Cardiac fibroblast (primary cell): Measurements from ENCODE around the gene GRAP2.

Experiments
- DNase-seq, 2 donors: peaks; one replicate each; pipeline versions ENCODE4 v3.0.0 to v3.0.0-alpha.2; 2010; ENCODE audit warnings: low read depth in 2 of 2
- H3K4me3 ChIP-seq, 2 donors: replicated peaks in 1 of 2; 1 replicate in 1 of 2; 2 replicates in 1 of 2; pipeline ENCODE4 v1.5.1; 2011; ENCODE audit warnings: low read depth in 2 of 2, low read length in 2 of 2, mild to moderate bottlenecking in 2 of 2, moderate library complexity in 1 of 2
- TF ChIP-seq, protein P1 (sequence below): IDR thresholded peaks from one replicate; pipeline ENCODE4 v1.5.1; 2011; ENCODE audit warnings: low read depth, mild to moderate bottlenecking, low read length, inconsistent platforms

GRAP2 gene

DNA sequence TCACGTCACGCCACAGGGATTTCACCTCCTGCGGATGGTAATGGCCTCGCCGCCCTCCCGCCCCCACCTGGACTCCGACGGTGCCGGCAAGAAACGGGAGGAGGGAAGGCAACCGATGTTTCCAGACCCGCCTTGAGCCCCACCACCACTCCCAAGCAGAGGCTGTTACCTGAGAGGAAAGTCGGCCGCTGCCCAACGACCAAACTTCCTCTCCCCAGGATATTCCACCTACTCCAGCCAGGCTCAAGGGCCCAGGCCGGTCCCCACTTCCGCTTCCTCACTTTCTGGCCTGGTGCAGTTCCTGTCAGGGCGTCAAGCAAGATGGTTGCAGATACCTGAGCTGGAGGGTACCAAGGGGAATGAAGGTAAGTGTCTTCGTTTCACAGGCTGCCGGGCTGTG is 7.4 kb upstream of the GRAP2 start, which contains the start of gene ENTHD1:
ENTHD1 (minus strand) TSS at position 235 of the 400 bp plus-strand sequence. CDS start 6,012 bp downstream, outside the sequence.
- no peak within 1 kb of the TSS for H3K4me3 ChIP-seq
- TF ChIP-seq, protein P1, sequence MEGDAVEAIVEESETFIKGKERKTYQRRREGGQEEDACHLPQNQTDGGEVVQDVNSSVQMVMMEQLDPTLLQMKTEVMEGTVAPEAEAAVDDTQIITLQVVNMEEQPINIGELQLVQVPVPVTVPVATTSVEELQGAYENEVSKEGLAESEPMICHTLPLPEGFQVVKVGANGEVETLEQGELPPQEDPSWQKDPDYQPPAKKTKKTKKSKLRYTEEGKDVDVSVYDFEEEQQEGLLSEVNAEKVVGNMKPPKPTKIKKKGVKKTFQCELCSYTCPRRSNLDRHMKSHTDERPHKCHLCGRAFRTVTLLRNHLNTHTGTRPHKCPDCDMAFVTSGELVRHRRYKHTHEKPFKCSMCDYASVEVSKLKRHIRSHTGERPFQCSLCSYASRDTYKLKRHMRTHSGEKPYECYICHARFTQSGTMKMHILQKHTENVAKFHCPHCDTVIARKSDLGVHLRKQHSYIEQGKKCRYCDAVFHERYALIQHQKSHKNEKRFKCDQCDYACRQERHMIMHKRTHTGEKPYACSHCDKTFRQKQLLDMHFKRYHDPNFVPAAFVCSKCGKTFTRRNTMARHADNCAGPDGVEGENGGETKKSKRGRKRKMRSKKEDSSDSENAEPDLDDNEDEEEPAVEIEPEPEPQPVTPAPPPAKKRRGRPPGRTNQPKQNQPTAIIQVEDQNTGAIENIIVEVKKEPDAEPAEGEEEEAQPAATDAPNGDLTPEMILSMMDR = no peak
- no peak for DNase-seq

DNA sequence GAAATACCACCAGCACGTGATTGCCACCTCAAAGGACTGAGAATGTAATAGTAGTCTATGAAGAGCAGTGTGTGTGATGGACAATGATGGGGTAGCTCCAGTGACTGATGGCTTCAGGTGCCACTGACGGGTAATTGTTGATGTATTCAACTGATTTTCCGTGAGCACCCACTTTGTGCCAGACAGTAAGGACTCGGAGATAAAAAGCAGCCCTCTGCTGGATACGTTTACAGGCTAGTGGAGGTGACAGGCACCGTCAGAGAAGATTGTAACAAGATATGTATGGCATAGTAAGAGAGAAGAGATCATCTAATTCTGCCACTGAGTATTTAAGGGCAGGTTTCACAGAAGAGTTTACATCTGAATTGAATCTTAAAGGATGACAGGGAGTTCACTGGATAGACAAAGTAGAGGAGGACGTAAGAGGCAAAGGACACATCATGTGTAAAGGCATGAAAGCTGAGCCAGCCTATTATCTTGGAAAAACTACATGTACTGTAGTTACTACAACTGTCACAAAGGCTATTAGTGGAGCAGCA is 6.3 kb upstream of the GRAP2 start:
- no peak for DNase-seq
- H3K4me3 ChIP-seq = no peak overlapping the region
- TF ChIP-seq, protein P1 = no peak

DNA sequence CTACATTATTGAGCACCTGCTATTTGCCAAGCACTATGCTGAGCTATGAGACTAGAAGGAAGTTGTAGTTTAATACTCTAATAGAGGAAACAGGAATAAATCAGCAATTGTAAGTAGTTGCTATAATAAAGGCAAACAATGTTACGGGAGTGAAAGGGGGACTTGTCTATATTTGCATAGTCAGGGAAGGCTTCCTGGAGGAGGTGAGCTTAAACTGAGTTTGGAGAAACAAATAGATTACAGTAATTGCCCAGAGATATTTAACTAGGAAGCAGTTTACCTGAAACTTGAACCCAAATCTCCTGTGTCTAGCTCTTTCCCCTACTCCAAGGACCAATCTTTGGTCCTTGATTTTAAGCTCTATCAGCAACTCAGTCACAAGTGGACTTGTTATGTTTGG is 5.2 kb upstream of the GRAP2 start:
- TF ChIP-seq, protein P1 = no peak
- no peak for DNase-seq
- no peak overlapping the region for H3K4me3 ChIP-seq

DNA sequence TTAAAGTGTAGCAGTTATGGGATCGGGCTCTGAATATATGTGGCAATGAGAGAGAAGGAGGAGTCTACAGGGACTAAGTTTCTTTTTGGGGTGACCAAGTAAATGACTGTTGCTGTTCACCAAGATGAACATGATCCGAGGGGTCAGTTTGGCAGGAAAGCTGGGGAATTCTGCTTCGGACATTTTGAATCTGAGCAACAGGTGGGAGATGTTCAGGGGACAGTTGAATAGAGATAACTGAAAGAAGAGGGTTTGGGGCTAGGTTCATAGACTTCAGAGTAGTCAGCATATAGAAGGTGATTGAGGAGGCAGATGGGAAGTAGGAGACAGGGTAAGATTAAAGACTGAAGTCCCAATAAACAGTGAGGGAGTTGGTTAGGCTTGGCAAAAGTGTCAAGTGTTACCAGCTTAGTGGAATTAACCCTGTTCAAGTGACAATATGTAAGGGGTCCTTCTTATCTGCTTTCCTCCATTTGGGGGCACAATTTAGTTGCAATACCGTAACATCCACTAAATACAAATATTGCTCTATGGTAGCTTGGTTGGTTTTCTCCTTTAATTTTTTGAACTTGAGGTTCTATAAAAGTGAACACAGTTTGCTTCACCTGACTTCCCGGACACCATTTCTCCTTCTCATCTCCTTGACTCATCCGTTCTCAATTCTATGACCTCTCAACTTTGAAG is 4.4 kb upstream of the GRAP2 start:
- DNase-seq = no peak
- H3K4me3 ChIP-seq = no peak overlapping the region
- TF ChIP-seq, protein P1 = no peak

DNA sequence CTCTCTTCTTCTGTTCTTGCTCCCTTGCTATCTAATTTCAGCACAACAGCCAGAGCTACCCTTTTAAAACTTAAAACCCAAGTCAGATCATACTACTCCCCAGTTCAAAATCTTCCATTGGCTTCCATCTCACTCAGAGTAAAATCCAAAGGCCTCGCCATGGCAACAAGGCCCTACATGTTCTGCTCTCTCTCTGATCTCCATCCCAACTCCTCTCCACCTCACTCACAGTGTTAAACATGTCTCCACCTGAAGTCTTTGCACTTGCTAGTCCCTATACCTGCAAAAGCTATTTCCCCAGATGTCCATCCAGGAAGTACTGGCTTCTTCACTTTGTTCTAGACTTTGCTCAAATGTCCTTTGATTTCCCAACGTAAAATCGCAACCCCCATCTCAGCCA is 3.0 kb upstream of the GRAP2 start:
- no peak overlapping the region for H3K4me3 ChIP-seq
- no peak for DNase-seq
- TF ChIP-seq, protein P1 = no peak

DNA sequence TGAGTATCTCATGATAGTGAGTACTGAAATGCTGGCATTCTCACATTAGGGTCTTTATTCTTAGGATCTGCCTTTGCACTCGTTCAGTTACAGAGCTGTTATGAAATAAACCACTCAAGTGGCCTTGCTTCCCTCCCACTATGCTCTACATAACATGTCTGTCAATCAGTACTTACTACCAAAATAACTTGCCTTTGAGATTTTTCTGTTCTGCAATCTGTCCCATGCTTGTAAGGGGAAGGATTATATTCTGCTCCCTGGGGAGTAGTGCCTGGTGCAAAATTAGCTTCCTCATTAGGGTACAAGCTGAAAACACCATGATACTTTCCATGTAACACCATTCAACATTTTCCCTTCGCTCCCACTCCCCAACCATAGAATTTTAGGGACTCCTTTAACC is 1.9 kb upstream of the GRAP2 start:
- TF ChIP-seq, protein P1 = no peak
- H3K4me3 ChIP-seq = no peak overlapping the region
- no peak for DNase-seq
